ENCODE measurements around the gene NEK10. TPM values are rescaled to one million over a fixed set of nuclear protein-coding genes. Genes with fewer than 3 reads are reported as not detected.
"Not testable (repeated sequence)": the region's sequence is repeated elsewhere in the genome, so short reads cannot be mapped to it uniquely, and the experiment has no call there.

Gene NEK10
- total and polyA plus RNA-seq, 4 donors: 3.5 to 60.3 (median 12.8) TPM

DNA sequence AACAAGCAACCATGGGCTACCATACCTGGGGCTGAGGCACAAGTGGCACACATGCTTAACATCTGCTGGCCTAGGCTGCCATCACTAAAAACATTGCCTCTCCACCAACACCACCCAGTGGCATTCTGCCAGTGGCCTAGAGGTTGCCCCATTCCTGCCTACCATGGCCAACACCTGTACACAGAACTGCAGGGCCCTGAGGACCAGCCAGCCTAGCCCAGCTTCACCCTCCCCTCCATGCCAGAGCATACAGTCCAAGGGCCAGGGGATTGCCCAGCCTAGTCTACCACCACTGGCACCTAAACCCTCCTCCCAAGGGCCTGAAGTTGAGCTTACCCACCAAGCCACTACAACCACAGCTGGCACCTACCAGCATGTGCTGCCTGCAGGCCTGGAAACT is 35.3 kb downstream of the NEK10 start:
- ATAC-seq (ENCODE audit: insufficient read depth, low FRiP score) (no peak), DNase-seq (no peak)
- Histone ChIP-seq H3K4me3 (no peak overlapping the region), H3K9me3 (ENCODE audit: control insufficient read depth in 4 of 4, insufficient read depth in 3 of 4, low read length in 3 of 4) (peaks cover 0 to 3% (median 0%) of the 10 kb centered on the region in 4 donors), H3K27ac (ENCODE audit: low read depth in 1 of 2, low read length in 1 of 2) (no peak overlapping the region), H3K9ac (ENCODE audit: insufficient read depth in 1 of 2, low read length in 2 of 2) (no peak overlapping the region), H3K36me3 (ENCODE audit: control insufficient read depth in 4 of 4, insufficient read depth in 4 of 4, low read length in 4 of 4) (no peaks in the 10 kb centered on the region), H3K27me3 (ENCODE audit: control insufficient read depth in 3 of 3, insufficient read depth in 3 of 3, low read length in 2 of 3) (no peaks in the 10 kb centered on the region), H3K4me1 (ENCODE audit: control insufficient read depth in 5 of 5, insufficient read depth in 5 of 5, low read length in 5 of 5) (no peaks in the 10 kb centered on the region)
- TF ChIP-seq, protein P1, sequence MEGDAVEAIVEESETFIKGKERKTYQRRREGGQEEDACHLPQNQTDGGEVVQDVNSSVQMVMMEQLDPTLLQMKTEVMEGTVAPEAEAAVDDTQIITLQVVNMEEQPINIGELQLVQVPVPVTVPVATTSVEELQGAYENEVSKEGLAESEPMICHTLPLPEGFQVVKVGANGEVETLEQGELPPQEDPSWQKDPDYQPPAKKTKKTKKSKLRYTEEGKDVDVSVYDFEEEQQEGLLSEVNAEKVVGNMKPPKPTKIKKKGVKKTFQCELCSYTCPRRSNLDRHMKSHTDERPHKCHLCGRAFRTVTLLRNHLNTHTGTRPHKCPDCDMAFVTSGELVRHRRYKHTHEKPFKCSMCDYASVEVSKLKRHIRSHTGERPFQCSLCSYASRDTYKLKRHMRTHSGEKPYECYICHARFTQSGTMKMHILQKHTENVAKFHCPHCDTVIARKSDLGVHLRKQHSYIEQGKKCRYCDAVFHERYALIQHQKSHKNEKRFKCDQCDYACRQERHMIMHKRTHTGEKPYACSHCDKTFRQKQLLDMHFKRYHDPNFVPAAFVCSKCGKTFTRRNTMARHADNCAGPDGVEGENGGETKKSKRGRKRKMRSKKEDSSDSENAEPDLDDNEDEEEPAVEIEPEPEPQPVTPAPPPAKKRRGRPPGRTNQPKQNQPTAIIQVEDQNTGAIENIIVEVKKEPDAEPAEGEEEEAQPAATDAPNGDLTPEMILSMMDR (IDR thresholded peaks at IDR 0.05; ENCODE audit: control extremely low read depth, extremely low read depth): no peak

DNA sequence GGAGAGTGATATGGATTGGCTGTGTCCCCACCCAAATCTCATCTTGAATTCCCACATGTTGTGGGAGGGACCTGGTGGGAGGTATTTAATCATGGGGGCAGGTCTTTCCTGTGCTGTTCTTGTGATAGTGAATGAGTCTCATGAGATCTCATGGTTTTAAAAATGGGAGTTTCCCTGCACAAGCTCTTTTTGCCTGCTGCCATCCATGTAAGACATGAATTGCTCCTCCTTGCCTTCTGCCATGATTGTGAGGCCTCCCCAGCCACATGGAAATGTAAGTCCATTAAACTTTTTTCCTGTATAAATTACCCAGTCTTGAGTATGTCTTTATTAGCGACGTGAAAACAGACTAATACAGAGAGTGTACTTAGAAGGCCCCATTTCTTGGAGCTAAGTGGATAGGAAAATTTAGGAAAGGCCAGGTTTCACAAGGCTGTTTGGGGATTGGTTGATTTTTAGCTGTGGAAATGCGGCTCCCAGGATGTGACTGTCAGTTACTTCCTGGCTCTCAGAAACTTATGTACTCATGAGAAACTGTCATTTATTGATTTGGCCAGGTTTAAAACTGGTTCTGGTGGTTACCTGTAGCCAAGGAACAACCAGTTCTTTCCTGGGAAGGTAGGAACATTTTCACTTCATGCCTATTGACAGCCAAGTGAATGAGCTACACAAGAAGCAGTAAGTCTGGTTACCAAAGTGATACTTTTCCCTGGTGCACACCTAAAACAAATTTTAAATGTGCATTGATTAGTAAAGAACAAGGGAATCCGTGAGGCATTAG is 40.0 kb downstream of the NEK10 start:
- not testable (repeated sequence) for H3K36me3 ChIP-seq (ENCODE audit: control insufficient read depth in 4 of 4, insufficient read depth in 4 of 4, low read length in 4 of 4); H3K27ac ChIP-seq (ENCODE audit: low read depth in 1 of 2, low read length in 1 of 2); DNase-seq; H3K9me3 ChIP-seq (ENCODE audit: control insufficient read depth in 4 of 4, insufficient read depth in 3 of 4, low read length in 3 of 4); H3K27me3 ChIP-seq (ENCODE audit: control insufficient read depth in 3 of 3, insufficient read depth in 3 of 3, low read length in 2 of 3); H3K4me3 ChIP-seq; ATAC-seq (ENCODE audit: insufficient read depth, low FRiP score); H3K9ac ChIP-seq (ENCODE audit: insufficient read depth in 1 of 2, low read length in 2 of 2)
- H3K4me1 ChIP-seq (ENCODE audit: control insufficient read depth in 5 of 5, insufficient read depth in 5 of 5, low read length in 5 of 5): peaks cover 1 to 13% (median 9%) of the 10 kb centered on the region in 5 donors
- 96% methylated on average over 4 of the region's 4 CpGs for WGBS, 2 donors

DNA sequence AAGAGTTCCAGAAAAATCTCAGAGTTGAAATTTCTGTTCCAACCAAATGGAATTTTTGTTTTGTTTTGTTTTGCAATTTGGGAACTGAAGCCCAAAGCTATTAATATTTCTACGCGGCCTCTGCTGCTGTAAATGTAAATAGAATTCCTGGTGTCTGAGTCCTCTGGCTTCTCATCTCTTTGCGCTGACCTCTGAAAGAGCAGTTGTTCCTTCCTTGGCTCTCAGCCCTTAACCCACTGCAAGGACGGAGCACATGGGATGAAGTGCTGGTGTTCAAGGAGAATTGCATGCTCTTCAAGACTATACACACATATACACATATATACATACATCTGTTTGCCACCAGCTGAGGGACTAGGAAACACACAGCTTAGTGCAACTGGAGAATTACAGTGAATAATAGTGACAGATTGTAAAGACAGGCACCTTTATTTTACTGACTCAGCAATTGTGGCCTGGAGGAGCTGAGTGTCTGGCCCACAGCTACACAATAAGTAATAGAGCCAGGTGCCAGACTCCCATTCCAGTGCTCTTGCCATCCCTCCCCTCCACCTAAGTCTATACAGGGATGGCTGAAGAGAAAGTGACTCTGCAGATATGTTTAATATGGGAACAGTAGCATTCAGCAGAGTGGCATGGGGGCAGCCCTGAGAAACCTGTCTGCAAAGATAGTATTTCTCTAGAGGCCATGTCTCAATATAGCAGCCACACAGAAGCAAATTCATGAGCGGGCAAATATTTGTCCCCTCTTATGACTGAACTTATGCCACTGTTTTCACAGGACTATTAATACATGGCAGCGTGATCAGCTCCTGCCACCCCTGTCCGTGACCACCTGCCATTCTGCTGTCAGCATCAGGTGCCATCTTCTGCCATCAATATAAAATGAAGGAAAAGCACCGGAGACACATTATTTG is 42.3 kb downstream of the NEK10 start:
- DNase-seq (peak; percentile 71 to 90 (median 86)), ATAC-seq (ENCODE audit: insufficient read depth, low FRiP score) (no peak)
- Histone ChIP-seq H3K9me3 (ENCODE audit: control insufficient read depth in 4 of 4, insufficient read depth in 3 of 4, low read length in 3 of 4) (no peaks in the 10 kb centered on the region), H3K27ac (ENCODE audit: low read depth in 1 of 2, low read length in 1 of 2) (peak overlapping the region in 1 of 2 donors; percentile 14), H3K4me3 (no peak overlapping the region), H3K27me3 (ENCODE audit: control insufficient read depth in 3 of 3, insufficient read depth in 3 of 3, low read length in 2 of 3) (no peaks in the 10 kb centered on the region), H3K36me3 (ENCODE audit: control insufficient read depth in 4 of 4, insufficient read depth in 4 of 4, low read length in 4 of 4) (no peaks in the 10 kb centered on the region), H3K4me1 (ENCODE audit: control insufficient read depth in 5 of 5, insufficient read depth in 5 of 5, low read length in 5 of 5) (peaks cover 1 to 13% (median 9%) of the 10 kb centered on the region in 5 donors), H3K9ac (ENCODE audit: insufficient read depth in 1 of 2, low read length in 2 of 2) (no peak overlapping the region)
- WGBS, 2 donors: 78 to 90% methylated on average over 8 of the region's 8 CpGs
- TF ChIP-seq, protein P1 (IDR thresholded peaks at IDR 0.05; ENCODE audit: control extremely low read depth, extremely low read depth): no peak

DNA sequence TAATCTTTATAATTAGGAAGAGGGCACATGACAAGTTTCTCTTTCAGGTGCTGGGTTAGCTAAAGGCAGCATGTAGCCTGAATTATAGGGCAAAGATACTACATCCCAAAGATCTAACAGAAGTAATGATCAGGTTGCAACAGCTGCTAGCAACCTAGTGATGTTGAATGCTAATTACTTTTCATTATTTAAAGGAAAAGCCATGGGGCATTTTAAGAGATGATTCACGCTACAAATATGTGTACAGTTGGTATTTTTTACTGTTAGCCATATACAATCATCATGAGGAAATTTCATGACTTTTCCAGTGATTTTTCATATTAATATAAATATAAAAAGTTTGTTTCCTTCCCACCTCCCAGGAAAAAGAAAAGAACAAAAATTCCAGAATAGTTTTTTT is 43.0 kb downstream of the NEK10 start:
- Histone ChIP-seq H3K9ac (ENCODE audit: insufficient read depth in 1 of 2, low read length in 2 of 2) (no peak overlapping the region), H3K4me3 (no peak overlapping the region), H3K9me3 (ENCODE audit: control insufficient read depth in 4 of 4, insufficient read depth in 3 of 4, low read length in 3 of 4) (no peaks in the 10 kb centered on the region), H3K27me3 (ENCODE audit: control insufficient read depth in 3 of 3, insufficient read depth in 3 of 3, low read length in 2 of 3) (no peaks in the 10 kb centered on the region), H3K4me1 (ENCODE audit: control insufficient read depth in 5 of 5, insufficient read depth in 5 of 5, low read length in 5 of 5) (peaks cover 1 to 13% (median 9%) of the 10 kb centered on the region in 5 donors), H3K27ac (ENCODE audit: low read depth in 1 of 2, low read length in 1 of 2) (no peak overlapping the region), H3K36me3 (ENCODE audit: control insufficient read depth in 4 of 4, insufficient read depth in 4 of 4, low read length in 4 of 4) (no peaks in the 10 kb centered on the region)
- TF ChIP-seq, protein P1 (IDR thresholded peaks at IDR 0.05; ENCODE audit: control extremely low read depth, extremely low read depth): no peak
- ATAC-seq (ENCODE audit: insufficient read depth, low FRiP score) (no peak), DNase-seq (no peak)
- 82 to 88% methylated on average over 1 of the region's 1 CpG for WGBS, 2 donors

Measured in lung (tissue), 12 donors.